Activated naive CD4-positive, alpha-beta T cell treated with anti-CD3 and anti-CD28 coated beads for 36 hours (primary cell): ENCODE results near the gene PSME1. TPM values are rescaled to one million over a fixed set of nuclear protein-coding genes. Genes with fewer than 3 reads are reported as not detected.

ENCODE experiments used
- CTCF ChIA-PET: fragments of 350-600 bp; sonication (Branson Sonifier 250); formaldehyde crosslinking; loops from one replicate; lab custom pipeline; 2021; ENCODE audit warnings: antibody characterized with exemption; lab: Charles Lee
- DNase-seq: peaks from one replicate; pipeline ENCODE4 v3.0.0-alpha.2; 2020
- H3K27ac Mint-ChIP-seq: one replicate; pipeline ENCODE4 v1.8.0; 2021; ENCODE audit warnings: mild to moderate bottlenecking, mixed read lengths
- H3K27me3 Mint-ChIP-seq: one replicate; pipeline ENCODE4 v1.8.0; 2021; ENCODE audit warnings: low read depth, mixed read lengths
- H3K36me3 Mint-ChIP-seq: one replicate; pipeline ENCODE4 v1.8.0; 2021; ENCODE audit warnings: low read depth, mixed read lengths
- H3K4me1 Mint-ChIP-seq: one replicate; pipeline ENCODE4 v1.8.0; 2021; ENCODE audit warnings: low read depth, mixed read lengths
- H3K4me3 Mint-ChIP-seq: one replicate; pipeline ENCODE4 v1.8.0; 2021; ENCODE audit warnings: mild to moderate bottlenecking, moderate library complexity, mixed read lengths
- H3K9me3 Mint-ChIP-seq: one replicate; pipeline ENCODE4 v1.8.0; 2021; ENCODE audit warnings: mixed read lengths
- intact Hi-C: fragments of 100-400 bp; cut with micrococcal nuclease; formaldehyde crosslinking; loops from one replicate; pipeline ENCODE4 v1.15.1; 2023
- total RNA-seq, 2 experiments: library from RNA; stranded (reverse); gene quantifications; one replicate each; pipeline ENCODE4 v1.2.3, GENCODE V29; 2021

PSME1 gene
- total RNA-seq, 2 experiments from 2014 or later: 406 to 416 TPM

- CTCF ChIA-PET: interaction anchor here (1.0 to 4.1 kb wide), 5 partner anchors 10 to 190 kb away, joined by 3 to 20 read pairs (median 3); partner anchors contain the start of gene CIDEB
- H3K27me3 Mint-ChIP-seq: no peaks in the 10 kb centered on the region
- peaks cover 36% of the 10 kb centered on the region for H3K36me3 Mint-ChIP-seq
- no peak for DNase-seq
- no peak overlapping the region for H3K27ac Mint-ChIP-seq
- no peaks in the 10 kb centered on the region for H3K9me3 Mint-ChIP-seq
- no peak overlapping the region for H3K4me3 Mint-ChIP-seq
- H3K4me1 Mint-ChIP-seq: peaks cover 18% of the 10 kb centered on the region
- intact Hi-C loops: loop anchor here (10.0 kb wide), 2 partner anchors 812 to 1112 kb away; partner anchors contain the start of genes BCL2L2 and PPP1R3E
These were observed 18.8 kb upstream of the PSME1 start for GRCh38 chr14:24117179-24117578.

- no peak for DNase-seq
- H3K27me3 Mint-ChIP-seq: no peaks in the 10 kb centered on the region
- CTCF ChIA-PET: interaction anchor here (0.7 to 0.8 kb wide), 2 partner anchors 9 to 29 kb away, joined by 3 to 4 read pairs; no protein-coding TSS in a partner anchor
- H3K27ac Mint-ChIP-seq: no peak overlapping the region
- H3K4me3 Mint-ChIP-seq: no peak overlapping the region
- no peaks in the 10 kb centered on the region for H3K9me3 Mint-ChIP-seq
- peaks cover 44% of the 10 kb centered on the region for H3K36me3 Mint-ChIP-seq
- intact Hi-C loops: loop anchor here (10.0 kb wide), 2 partner anchors 815 to 1115 kb away; partner anchors contain the start of genes BCL2L2 and PPP1R3E
- peaks cover 18% of the 10 kb centered on the region for H3K4me1 Mint-ChIP-seq
These were observed 16.3 kb upstream of the PSME1 start for GRCh38 chr14:24119691-24120090.

- H3K27me3 Mint-ChIP-seq: no peaks in the 10 kb centered on the region
- CTCF ChIA-PET: no interaction called here
- no peak overlapping the region for H3K4me3 Mint-ChIP-seq
- H3K4me1 Mint-ChIP-seq: peaks cover 8% of the 10 kb centered on the region
- DNase-seq: no peak
- H3K9me3 Mint-ChIP-seq: no peaks in the 10 kb centered on the region
- H3K36me3 Mint-ChIP-seq: peaks cover 37% of the 10 kb centered on the region
- intact Hi-C loops: no loop called here
- no peak overlapping the region for H3K27ac Mint-ChIP-seq
These were observed 14.8 kb upstream of the PSME1 start for GRCh38 chr14:24121210-24121609.

DNA sequence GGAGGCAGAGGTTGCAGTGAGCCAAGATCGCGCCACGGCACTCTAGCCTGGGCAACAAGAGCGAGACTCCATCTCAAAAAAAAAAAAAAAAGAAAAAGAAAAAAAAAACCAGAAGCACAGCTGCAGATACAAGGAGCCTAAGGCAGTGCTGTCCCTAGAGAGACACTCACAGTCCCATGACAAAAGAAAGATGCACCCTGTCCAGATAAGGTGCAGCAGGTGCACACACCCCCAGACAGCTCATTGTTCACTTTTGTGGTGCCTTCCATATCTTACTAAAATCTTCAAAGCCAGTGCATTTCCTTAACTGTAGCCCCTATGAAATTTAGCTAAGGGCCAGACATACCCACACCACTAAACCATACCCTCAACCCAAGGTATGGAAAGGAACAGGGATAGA is 13.6 kb upstream of the PSME1 start:
- intact Hi-C loops: no loop called here

DNA sequence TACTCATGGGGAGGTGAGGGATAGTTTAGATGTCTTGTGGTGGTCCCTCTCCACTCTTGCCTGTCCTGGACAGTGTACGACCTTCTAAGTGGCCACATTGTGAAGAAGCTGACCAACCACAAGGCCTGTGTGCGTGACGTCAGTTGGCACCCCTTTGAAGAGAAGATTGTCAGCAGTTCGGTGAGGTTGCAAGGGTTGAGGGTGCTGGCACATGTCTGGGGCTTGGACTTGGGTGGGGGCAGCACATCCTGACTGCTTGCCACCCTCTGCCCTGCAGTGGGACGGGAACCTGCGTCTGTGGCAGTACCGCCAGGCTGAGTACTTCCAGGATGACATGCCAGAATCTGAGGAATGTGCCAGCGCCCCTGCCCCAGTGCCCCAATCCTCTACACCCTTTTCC is 13.1 kb upstream of the PSME1 start:
- Mint-ChIP-seq H3K4me3 (no peak overlapping the region), H3K27ac (no peak overlapping the region), H3K27me3 (no peaks in the 10 kb centered on the region), H3K9me3 (no peaks in the 10 kb centered on the region), H3K36me3 (peaks cover 27% of the 10 kb centered on the region), H3K4me1 (peaks cover 3% of the 10 kb centered on the region)
- CTCF ChIA-PET: interaction anchor here (0.6 to 1.4 kb wide), 2 partner anchors 13 to 70 kb away, joined by 3 to 5 read pairs; no protein-coding TSS in a partner anchor
- intact Hi-C loops: no loop called here
- no peak for DNase-seq

More for the DNA sequence above, 13.6 kb upstream of the PSME1 start:
- Mint-ChIP-seq H3K9me3 (no peaks in the 10 kb centered on the region), H3K27ac (no peak overlapping the region), H3K27me3 (no peaks in the 10 kb centered on the region), H3K4me1 (peaks cover 2% of the 10 kb centered on the region), H3K4me3 (no peak overlapping the region), H3K36me3 (peaks cover 30% of the 10 kb centered on the region)
- DNase-seq: no peak
- CTCF ChIA-PET: interaction anchor here (0.6 to 1.4 kb wide), 2 partner anchors 12 to 70 kb away, joined by 3 to 5 read pairs; no protein-coding TSS in a partner anchor

GRCh38 chr14:24123424-24124417 is 12.3 kb upstream of the PSME1 start:
- intact Hi-C loops: no loop called here
- no peak overlapping the region for H3K27ac Mint-ChIP-seq
- CTCF ChIA-PET: interaction anchor here (1.4 kb wide), 1 partner anchor 14 kb away, joined by 5 read pairs; no protein-coding TSS in a partner anchor

DNA sequence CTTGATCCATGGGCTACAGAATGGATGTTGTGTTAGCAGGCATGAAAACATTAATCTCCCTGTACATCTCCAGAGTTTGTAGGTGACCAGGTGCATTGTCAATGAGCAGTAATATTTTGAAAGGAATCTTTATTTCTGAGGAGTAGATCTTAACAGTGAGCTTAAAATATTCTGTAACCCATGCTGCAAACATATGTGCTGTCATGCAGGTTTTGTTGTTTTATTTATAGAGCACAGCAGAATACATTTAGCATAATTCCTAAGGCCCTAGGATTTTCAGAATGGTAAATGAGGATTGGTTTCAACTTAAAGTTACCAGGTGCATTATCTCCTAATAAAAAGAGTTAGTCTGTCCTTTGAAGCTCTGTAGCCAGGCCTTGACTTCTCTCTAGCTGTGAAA is 9.1 kb upstream of the PSME1 start:
- intact Hi-C loops: no loop called here
- no peaks in the 10 kb centered on the region for H3K9me3 Mint-ChIP-seq
- H3K4me3 Mint-ChIP-seq: no peak overlapping the region
- peaks cover 10% of the 10 kb centered on the region for H3K36me3 Mint-ChIP-seq
- CTCF ChIA-PET: interaction anchor here (0.7 to 1.8 kb wide), 3 partner anchors 10 to 35 kb away, joined by 3 to 8 read pairs (median 3); no protein-coding TSS in a partner anchor
- H3K27ac Mint-ChIP-seq: no peak overlapping the region
- DNase-seq: no peak
- H3K4me1 Mint-ChIP-seq: peaks cover 5% of the 10 kb centered on the region
- no peaks in the 10 kb centered on the region for H3K27me3 Mint-ChIP-seq

More at GRCh38 chr14:24123424-24124417, 12.3 kb upstream of the PSME1 start:
- Mint-ChIP-seq H3K36me3 (peaks cover 21% of the 10 kb centered on the region), H3K9me3 (no peaks in the 10 kb centered on the region), H3K4me1 (peaks cover 3% of the 10 kb centered on the region), H3K4me3 (no peak overlapping the region), H3K27me3 (no peaks in the 10 kb centered on the region)
- no peak for DNase-seq

GRCh38 chr14:24127673-24128072 is 8.3 kb upstream of the PSME1 start:
- CTCF ChIA-PET: interaction anchor here (0.7 to 1.8 kb wide), 3 partner anchors 11 to 36 kb away, joined by 3 to 8 read pairs (median 3); no protein-coding TSS in a partner anchor
- DNase-seq: no peak
- intact Hi-C loops: no loop called here
- H3K4me3 Mint-ChIP-seq: no peak overlapping the region
- H3K9me3 Mint-ChIP-seq: no peaks in the 10 kb centered on the region
- H3K36me3 Mint-ChIP-seq: peaks cover 8% of the 10 kb centered on the region
- no peaks in the 10 kb centered on the region for H3K27me3 Mint-ChIP-seq
- no peak overlapping the region for H3K27ac Mint-ChIP-seq
- peaks cover 11% of the 10 kb centered on the region for H3K4me1 Mint-ChIP-seq

- H3K27me3 Mint-ChIP-seq: no peaks in the 10 kb centered on the region
- CTCF ChIA-PET: interaction anchor here (0.7 kb wide), 2 partner anchors 21 to 29 kb away, joined by 3 to 7 read pairs; no protein-coding TSS in a partner anchor
- peaks cover 2% of the 10 kb centered on the region for H3K36me3 Mint-ChIP-seq
These were observed 6.5 kb upstream of the PSME1 start for GRCh38 chr14:24129410-24129998.

DNA sequence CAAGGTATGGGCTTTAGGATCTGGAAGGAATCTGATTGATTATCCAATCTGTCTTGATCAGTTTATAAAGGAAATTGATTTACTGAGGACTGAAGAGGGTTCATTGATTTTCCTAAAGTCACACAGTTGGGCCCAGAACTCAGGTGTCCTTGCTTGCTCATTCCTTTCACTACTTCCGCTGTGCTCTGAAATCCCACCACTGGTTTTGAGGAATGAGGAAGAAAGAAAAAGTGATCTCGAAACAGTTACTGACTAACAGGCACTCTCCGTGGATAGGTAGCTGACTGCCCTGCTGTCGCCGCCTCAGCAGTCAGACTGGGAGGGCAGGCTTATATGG is 5.6 kb upstream of the PSME1 start, which contains the start of gene FITM1:
TSS of gene FITM1 (plus strand) at position 280 of the 337 bp plus-strand sequence. CDS start 905 bp downstream, outside the sequence.
- H3K27ac Mint-ChIP-seq: no peak within 1 kb of the TSS
- H3K27me3 Mint-ChIP-seq: no peaks in the 10 kb centered on the region
- H3K4me3 Mint-ChIP-seq: no peak within 1 kb of the TSS
- H3K36me3 Mint-ChIP-seq: no peaks in the 10 kb centered on the region
- H3K9me3 Mint-ChIP-seq: no peaks in the 10 kb centered on the region
- CTCF ChIA-PET: no interaction called here
- DNase-seq: no peak
- intact Hi-C loops: no loop called here
- peaks cover 20% of the 10 kb centered on the region for H3K4me1 Mint-ChIP-seq

More at GRCh38 chr14:24129410-24129998, 6.5 kb upstream of the PSME1 start:
- no peaks in the 10 kb centered on the region for H3K9me3 Mint-ChIP-seq
- intact Hi-C loops: no loop called here
- no peak overlapping the region for H3K27ac Mint-ChIP-seq
- no peak overlapping the region for H3K4me3 Mint-ChIP-seq
- H3K4me1 Mint-ChIP-seq: peaks cover 17% of the 10 kb centered on the region
- DNase-seq: no peak

- H3K4me3 Mint-ChIP-seq: no peak overlapping the region
- H3K4me1 Mint-ChIP-seq: peaks cover 20% of the 10 kb centered on the region
- H3K27ac Mint-ChIP-seq: no peak overlapping the region
- CTCF ChIA-PET: no interaction called here
- intact Hi-C loops: no loop called here
- H3K27me3 Mint-ChIP-seq: no peaks in the 10 kb centered on the region
- H3K36me3 Mint-ChIP-seq: no peaks in the 10 kb centered on the region
- H3K9me3 Mint-ChIP-seq: no peaks in the 10 kb centered on the region
- no peak for DNase-seq
These were observed 5.1 kb upstream of the PSME1 start for GRCh38 chr14:24130717-24131548.
